A673 (cell line): ENCODE data around the gene ABHD17B. TPM values are rescaled to one million over a fixed set of nuclear protein-coding genes. Genes with fewer than 3 reads are reported as not detected.

Experiments used
- BruUV-seq: library from RNA; stranded (reverse); fragments of 400-500 nt; replicated peaks from 2 replicates; lab custom pipeline; 2021; lab: Mats Ljungman, UMichigan
- CTCF ChIA-PET: fragments of 300-600 bp; sonication (Branson Sonifier 250); formaldehyde crosslinking; loops from one replicate; lab custom pipeline; 2022; ENCODE audit warnings: antibody characterized with exemption; lab: Charles Lee
- POLR2A ChIA-PET: fragments of 300-600 bp; sonication (Branson Sonifier 250); formaldehyde crosslinking; loops from one replicate; lab custom pipeline; 2022; ENCODE audit warnings: antibody characterized with exemption; ENCODE audit not compliant: low non-redundant PET; lab: Charles Lee
- DNase-seq: peaks from one replicate; pipeline ENCODE4 v3.0.0-alpha.2; 2015; ENCODE audit warnings: low spot score
- H3K27ac ChIP-seq: fragments of 200-600 bp; sonication (generic); 2 replicates; pipeline ENCODE4 v1.5.1; 2016; ENCODE audit warnings: mixed run types, low read depth, mild to moderate bottlenecking, mixed read lengths, antibody characterized with exemption, low read length; ENCODE audit not compliant: poor library complexity, severe bottlenecking
- H3K27me3 ChIP-seq: fragments of 200-600 bp; sonication (generic); replicated peaks from 2 replicates; pipeline ENCODE4 v1.6.1; 2017; ENCODE audit warnings: mixed run types, low read depth, mild to moderate bottlenecking, mixed read lengths, antibody characterized with exemption, low read length; ENCODE audit not compliant: insufficient read depth, poor library complexity
- H3K36me3 ChIP-seq: fragments of 200-600 bp; sonication (generic); 2 replicates; pipeline ENCODE4 v1.6.1; 2016; ENCODE audit warnings: mixed run types, mild to moderate bottlenecking, mixed read lengths, antibody characterized with exemption, low read length; ENCODE audit not compliant: insufficient read depth, poor library complexity, severe bottlenecking
- H3K4me1 ChIP-seq: fragments of 200-600 bp; sonication (generic); 2 replicates; pipeline ENCODE4 v1.6.1; 2017; ENCODE audit warnings: mixed run types, mild to moderate bottlenecking, mixed read lengths, antibody characterized with exemption, low read length; ENCODE audit not compliant: insufficient read depth, poor library complexity, severe bottlenecking
- H3K4me3 ChIP-seq: fragments of 200-600 bp; sonication (generic); 2 replicates; pipeline ENCODE4 v1.5.1; 2016; ENCODE audit warnings: low read depth, mixed run types, mild to moderate bottlenecking, mixed read lengths, low read length; ENCODE audit not compliant: poor library complexity, severe bottlenecking
- H3K9me3 ChIP-seq: fragments of 200-600 bp; sonication (generic); 2 replicates; pipeline ENCODE4 v1.6.1; 2016; ENCODE audit warnings: mixed run types, low read depth, mild to moderate bottlenecking, mixed read lengths, antibody characterized with exemption, low read length; ENCODE audit not compliant: poor library complexity, severe bottlenecking
- EZH2 ChIP-seq: fragments of 200-600 bp; sonication (generic); IDR thresholded peaks from 2 replicates; pipeline ENCODE4 v1.6.1; 2017; ENCODE audit warnings: borderline replicate concordance, low read depth, mild to moderate bottlenecking, mixed read lengths, antibody characterized with exemption, low read length; ENCODE audit not compliant: poor library complexity, severe bottlenecking
- intact Hi-C: fragments of 100-400 bp; cut with micrococcal nuclease; formaldehyde crosslinking; loops from one replicate; pipeline ENCODE4 v1.10.0; 2022; ENCODE audit not compliant: unreplicated experiment
- total RNA-seq: library from RNA; stranded (reverse); gene quantifications from 2 replicates; pipeline ENCODE4 v1.2.3, GENCODE V29; 2021
- TF ChIP-seq, protein P1 (sequence below): fragments of 300-800, 200-600 bp; sonication (generic); conservative IDR thresholded peaks from 2 replicates; pipeline ENCODE4 v1.5.1; 2017; ENCODE audit warnings: low read depth, mild to moderate bottlenecking, antibody characterized with exemption, low read length, moderate library complexity, mixed read lengths

Gene ABHD17B
- total RNA-seq, 1 experiment from 2014 or later: 19.7 TPM

DNA sequence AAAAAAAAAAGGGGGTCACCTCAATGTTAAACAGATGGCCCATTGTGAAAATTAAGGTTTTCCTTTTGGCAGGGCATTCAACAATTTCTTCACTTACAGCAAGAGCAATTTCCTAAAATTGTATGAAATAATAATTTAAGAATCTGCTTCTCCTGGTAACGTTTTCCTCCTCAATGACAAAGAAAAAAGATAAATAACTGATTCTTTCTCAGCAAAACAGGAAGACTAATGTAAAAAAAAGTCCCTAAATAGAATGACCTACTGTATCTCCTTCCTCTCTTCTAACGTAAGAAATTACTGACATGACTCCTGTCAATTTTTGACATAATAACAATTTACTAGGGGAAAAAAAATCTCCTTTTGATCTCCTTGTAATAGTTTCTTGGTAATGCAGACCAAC lies 25.5 kb downstream of the ABHD17B start:
- Histone ChIP-seq H3K27ac (no peak overlapping the region), H3K36me3 (no peaks in the 10 kb centered on the region), H3K4me1 (no peaks in the 10 kb centered on the region), H3K27me3 (no peaks in the 10 kb centered on the region), H3K9me3 (peaks cover 14% of the 10 kb centered on the region), H3K4me3 (no peak overlapping the region)
- BruUV-seq: no TSS peak
- ChIA-PET CTCF (no interaction called here), POLR2A (no interaction called here)
- intact Hi-C loops: no loop called here
- DNase-seq: no peak
- TF ChIP-seq EZH2: no peak
- TF ChIP-seq, protein P1, sequence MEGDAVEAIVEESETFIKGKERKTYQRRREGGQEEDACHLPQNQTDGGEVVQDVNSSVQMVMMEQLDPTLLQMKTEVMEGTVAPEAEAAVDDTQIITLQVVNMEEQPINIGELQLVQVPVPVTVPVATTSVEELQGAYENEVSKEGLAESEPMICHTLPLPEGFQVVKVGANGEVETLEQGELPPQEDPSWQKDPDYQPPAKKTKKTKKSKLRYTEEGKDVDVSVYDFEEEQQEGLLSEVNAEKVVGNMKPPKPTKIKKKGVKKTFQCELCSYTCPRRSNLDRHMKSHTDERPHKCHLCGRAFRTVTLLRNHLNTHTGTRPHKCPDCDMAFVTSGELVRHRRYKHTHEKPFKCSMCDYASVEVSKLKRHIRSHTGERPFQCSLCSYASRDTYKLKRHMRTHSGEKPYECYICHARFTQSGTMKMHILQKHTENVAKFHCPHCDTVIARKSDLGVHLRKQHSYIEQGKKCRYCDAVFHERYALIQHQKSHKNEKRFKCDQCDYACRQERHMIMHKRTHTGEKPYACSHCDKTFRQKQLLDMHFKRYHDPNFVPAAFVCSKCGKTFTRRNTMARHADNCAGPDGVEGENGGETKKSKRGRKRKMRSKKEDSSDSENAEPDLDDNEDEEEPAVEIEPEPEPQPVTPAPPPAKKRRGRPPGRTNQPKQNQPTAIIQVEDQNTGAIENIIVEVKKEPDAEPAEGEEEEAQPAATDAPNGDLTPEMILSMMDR: no peak

DNA sequence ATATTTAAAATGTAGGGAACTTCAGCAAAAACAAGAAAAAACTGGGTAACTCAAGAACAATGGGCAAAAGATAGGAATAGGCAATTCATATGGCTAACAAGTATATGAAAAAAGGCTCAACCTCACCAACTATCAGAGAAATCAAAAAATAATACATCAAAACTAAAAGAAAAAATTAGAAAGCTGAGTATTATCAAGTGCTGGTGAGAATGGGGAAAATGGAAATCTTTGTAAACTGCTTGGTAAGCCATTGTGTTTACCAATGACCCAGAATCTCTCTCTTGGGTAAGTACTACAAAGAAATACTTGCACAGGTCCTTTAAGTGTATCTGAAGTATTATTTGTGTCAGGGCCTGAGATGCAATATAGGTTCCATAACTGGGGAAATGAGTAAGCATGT lies 27.0 kb downstream of the ABHD17B start:
- Histone ChIP-seq H3K4me1 (no peaks in the 10 kb centered on the region), H3K27ac (no peak overlapping the region), H3K9me3 (peaks cover 26% of the 10 kb centered on the region), H3K4me3 (no peak overlapping the region), H3K36me3 (no peaks in the 10 kb centered on the region), H3K27me3 (no peaks in the 10 kb centered on the region)
- TF ChIP-seq, protein P1: no peak
- TF ChIP-seq EZH2: no peak
- CTCF ChIA-PET: no interaction called here
- BruUV-seq: no TSS peak
- intact Hi-C loops: no loop called here
- POLR2A ChIA-PET: no interaction called here
- no peak for DNase-seq

DNA sequence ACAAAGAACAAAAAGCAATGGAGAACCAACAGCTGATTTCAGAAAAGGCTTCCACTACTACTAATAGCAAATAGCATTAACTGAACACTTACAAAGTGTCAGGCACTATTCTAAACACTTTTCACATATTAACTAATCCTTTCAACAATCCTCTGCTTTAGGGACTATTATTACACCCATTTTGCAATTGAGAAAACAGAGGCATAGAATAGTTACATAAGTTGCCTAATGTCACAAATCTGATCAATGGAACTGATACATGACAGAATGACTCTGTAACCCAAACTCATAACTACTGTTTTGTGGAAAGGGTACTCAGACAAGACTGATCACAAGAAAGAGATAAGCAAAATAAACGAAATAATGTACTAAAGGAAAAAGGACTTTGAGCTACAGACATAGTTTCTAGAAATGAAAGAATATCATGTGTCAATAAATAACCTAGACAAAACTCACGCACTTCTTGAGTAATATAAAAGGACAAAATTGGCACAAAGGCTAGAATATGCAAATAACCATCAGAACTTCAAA lies 31.3 kb downstream of the ABHD17B start:
- TF ChIP-seq, protein P1: no peak
- no peak for TF ChIP-seq EZH2
- intact Hi-C loops: no loop called here
- H3K4me3 ChIP-seq: no peak overlapping the region
- peaks cover 51% of the 10 kb centered on the region for H3K9me3 ChIP-seq
- BruUV-seq: no TSS peak
- no peaks in the 10 kb centered on the region for H3K36me3 ChIP-seq
- no peak for DNase-seq
- CTCF ChIA-PET: no interaction called here
- no peak overlapping the region for H3K27ac ChIP-seq
- no peaks in the 10 kb centered on the region for H3K27me3 ChIP-seq
- POLR2A ChIA-PET: no interaction called here
- H3K4me1 ChIP-seq: no peaks in the 10 kb centered on the region
